IMR-90 (cell line): ENCODE data around the gene TMED10.

Experiments used
- CEBPB ChIP-seq: IDR thresholded peaks from 2 replicates; pipeline ENCODE4 v1.6.1; 2012; ENCODE audit warnings: low read depth, low read length, improper control_type of control experiment
- MAFK ChIP-seq: IDR thresholded peaks from 2 replicates; pipeline ENCODE4 v1.6.1; 2012; ENCODE audit warnings: low read depth, low read length, improper control_type of control experiment
- MAZ ChIP-seq: IDR thresholded peaks from 2 replicates; pipeline ENCODE4 v1.6.1; 2012; ENCODE audit warnings: low read depth, mild to moderate bottlenecking, low read length, improper control_type of control experiment, moderate library complexity, borderline replicate concordance
- MXI1 ChIP-seq: IDR thresholded peaks from 2 replicates; pipeline ENCODE4 v1.6.1; 2012; ENCODE audit warnings: low read depth, mild to moderate bottlenecking, low read length, moderate library complexity, borderline replicate concordance
- POLR2A ChIP-seq: IDR thresholded peaks from 2 replicates; pipeline ENCODE4 v1.6.1; 2012; ENCODE audit warnings: mild to moderate bottlenecking, low read depth, low read length
- RAD21 ChIP-seq: IDR thresholded peaks from 2 replicates; pipeline ENCODE4 v1.6.1; 2012; ENCODE audit warnings: low read length, improper control_type of control experiment
- RFX5 ChIP-seq: IDR thresholded peaks from 2 replicates; pipeline ENCODE4 v1.8.0; 2012; ENCODE audit warnings: low read depth, mild to moderate bottlenecking, low read length, moderate library complexity
- SMC3 ChIP-seq: fragments of 150-350 bp; IDR thresholded peaks from 2 replicates; pipeline ENCODE4 v1.6.1; 2016; ENCODE audit warnings: low read depth, mild to moderate bottlenecking, antibody characterized with exemption, low read length, moderate library complexity
- TF ChIP-seq, protein P1 (sequence below): conservative IDR thresholded peaks from 2 replicates; pipeline ENCODE4 v1.5.1; 2012; ENCODE audit warnings: mild to moderate bottlenecking, low read depth, low read length, improper control_type of control experiment
- TF ChIP-seq, protein P2 (sequence below): fragments of 150-350 bp; IDR thresholded peaks from 2 replicates; pipeline ENCODE4 v1.6.1; 2017; ENCODE audit warnings: mild to moderate bottlenecking, antibody characterized with exemption, low read length, low read depth
- TF ChIP-seq, protein P3 (sequence below): fragments of 150-350 bp; IDR thresholded peaks from 2 replicates; pipeline ENCODE4 v1.6.1; 2016; ENCODE audit warnings: low read depth, mild to moderate bottlenecking, low read length, moderate library complexity, borderline replicate concordance

DNA sequence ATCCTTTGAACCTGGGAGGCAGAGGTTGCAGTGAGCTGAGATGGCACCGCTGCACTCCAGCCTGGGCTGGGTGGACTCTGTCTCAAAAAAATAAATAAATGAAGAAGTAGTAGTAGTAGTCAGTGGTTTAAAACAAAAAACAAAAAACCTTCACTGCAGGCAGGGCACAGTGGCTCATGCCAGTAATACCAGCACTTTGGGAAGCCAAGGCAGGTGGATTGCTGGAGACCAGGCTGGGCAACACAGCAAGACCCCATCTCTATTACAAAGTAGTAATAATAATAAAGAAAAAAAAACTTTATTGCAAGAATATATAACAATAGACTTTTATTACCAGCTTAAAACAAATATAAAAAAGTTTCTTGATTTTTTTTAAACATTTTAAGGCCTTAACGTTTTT is 35.8 kb downstream of the TMED10 start:
- TF ChIP-seq, protein P1, sequence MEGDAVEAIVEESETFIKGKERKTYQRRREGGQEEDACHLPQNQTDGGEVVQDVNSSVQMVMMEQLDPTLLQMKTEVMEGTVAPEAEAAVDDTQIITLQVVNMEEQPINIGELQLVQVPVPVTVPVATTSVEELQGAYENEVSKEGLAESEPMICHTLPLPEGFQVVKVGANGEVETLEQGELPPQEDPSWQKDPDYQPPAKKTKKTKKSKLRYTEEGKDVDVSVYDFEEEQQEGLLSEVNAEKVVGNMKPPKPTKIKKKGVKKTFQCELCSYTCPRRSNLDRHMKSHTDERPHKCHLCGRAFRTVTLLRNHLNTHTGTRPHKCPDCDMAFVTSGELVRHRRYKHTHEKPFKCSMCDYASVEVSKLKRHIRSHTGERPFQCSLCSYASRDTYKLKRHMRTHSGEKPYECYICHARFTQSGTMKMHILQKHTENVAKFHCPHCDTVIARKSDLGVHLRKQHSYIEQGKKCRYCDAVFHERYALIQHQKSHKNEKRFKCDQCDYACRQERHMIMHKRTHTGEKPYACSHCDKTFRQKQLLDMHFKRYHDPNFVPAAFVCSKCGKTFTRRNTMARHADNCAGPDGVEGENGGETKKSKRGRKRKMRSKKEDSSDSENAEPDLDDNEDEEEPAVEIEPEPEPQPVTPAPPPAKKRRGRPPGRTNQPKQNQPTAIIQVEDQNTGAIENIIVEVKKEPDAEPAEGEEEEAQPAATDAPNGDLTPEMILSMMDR: no peak
- TF ChIP-seq RAD21 (no peak), POLR2A (no peak), MAFK (no peak), MAZ (no peak), RFX5 (no peak), SMC3 (no peak), MXI1 (no peak), CEBPB (no peak)
- TF ChIP-seq, protein P2, sequence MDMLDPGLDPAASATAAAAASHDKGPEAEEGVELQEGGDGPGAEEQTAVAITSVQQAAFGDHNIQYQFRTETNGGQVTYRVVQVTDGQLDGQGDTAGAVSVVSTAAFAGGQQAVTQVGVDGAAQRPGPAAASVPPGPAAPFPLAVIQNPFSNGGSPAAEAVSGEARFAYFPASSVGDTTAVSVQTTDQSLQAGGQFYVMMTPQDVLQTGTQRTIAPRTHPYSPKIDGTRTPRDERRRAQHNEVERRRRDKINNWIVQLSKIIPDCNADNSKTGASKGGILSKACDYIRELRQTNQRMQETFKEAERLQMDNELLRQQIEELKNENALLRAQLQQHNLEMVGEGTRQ: no peak
- TF ChIP-seq, protein P3, sequence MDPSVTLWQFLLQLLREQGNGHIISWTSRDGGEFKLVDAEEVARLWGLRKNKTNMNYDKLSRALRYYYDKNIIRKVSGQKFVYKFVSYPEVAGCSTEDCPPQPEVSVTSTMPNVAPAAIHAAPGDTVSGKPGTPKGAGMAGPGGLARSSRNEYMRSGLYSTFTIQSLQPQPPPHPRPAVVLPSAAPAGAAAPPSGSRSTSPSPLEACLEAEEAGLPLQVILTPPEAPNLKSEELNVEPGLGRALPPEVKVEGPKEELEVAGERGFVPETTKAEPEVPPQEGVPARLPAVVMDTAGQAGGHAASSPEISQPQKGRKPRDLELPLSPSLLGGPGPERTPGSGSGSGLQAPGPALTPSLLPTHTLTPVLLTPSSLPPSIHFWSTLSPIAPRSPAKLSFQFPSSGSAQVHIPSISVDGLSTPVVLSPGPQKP: no peak
